ENCODE results near the gene C1orf141.
"Not testable (repeated sequence)": the region's sequence is repeated elsewhere in the genome, so short reads cannot be mapped to it uniquely, and the experiment has no call there.

Gene C1orf141

DNA sequence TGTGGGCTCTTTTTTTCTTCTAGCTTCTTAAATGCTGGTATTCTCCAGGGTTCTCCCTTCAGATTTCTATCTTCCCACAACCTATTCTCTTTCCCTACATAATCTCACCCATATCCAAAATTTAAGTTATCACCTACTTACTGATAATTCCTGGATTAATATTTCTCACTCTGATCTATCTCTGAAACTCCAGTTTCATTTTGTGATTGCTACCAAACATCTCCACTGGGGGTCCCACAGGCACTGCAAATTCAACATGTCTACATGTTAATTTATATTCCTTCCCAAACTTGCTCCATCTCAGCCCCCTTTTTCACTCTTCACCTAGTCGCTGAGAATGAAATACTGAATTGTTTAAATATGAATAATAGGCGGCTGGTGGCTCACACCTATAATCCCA lies 9.9 kb upstream of the C1orf141 start:
- Histone ChIP-seq H3K36me3 (ENCODE audit: insufficient read depth, low read length) (no peaks in the 10 kb centered on the region), H3K4me2 (ENCODE audit: low read length) (no peak overlapping the region), H3K4me1 (ENCODE audit: insufficient read depth, low read length, severe bottlenecking) (peaks cover 12% of the 10 kb centered on the region), H2AFZ (ENCODE audit: low read length) (no peak overlapping the region), H3K79me2 (ENCODE audit: insufficient read depth, low read length) (no peaks in the 10 kb centered on the region), H3K9ac (ENCODE audit: low read length) (no peak overlapping the region), H3K9me2 (ENCODE audit: low read depth, low read length) (no peaks in the 10 kb centered on the region), H3F3A (ENCODE audit: insufficient read depth, low read length) (no peaks in the 10 kb centered on the region; the same call in 1 of the 2 replicates), H3K4me3 (ENCODE audit: low read depth, low read length, poor library complexity, severe bottlenecking) (no peak overlapping the region), H3K27me3 (ENCODE audit: insufficient read depth, low read length) (no peaks in the 10 kb centered on the region), H3K9me3 (ENCODE audit: low read length) (no peaks in the 10 kb centered on the region), H4K20me1 (ENCODE audit: insufficient read depth, low read length) (no peaks in the 10 kb centered on the region), H3K27ac (ENCODE audit: low read depth, low read length, poor library complexity, severe bottlenecking) (no peak overlapping the region)
- TF ChIP-seq, protein P1, sequence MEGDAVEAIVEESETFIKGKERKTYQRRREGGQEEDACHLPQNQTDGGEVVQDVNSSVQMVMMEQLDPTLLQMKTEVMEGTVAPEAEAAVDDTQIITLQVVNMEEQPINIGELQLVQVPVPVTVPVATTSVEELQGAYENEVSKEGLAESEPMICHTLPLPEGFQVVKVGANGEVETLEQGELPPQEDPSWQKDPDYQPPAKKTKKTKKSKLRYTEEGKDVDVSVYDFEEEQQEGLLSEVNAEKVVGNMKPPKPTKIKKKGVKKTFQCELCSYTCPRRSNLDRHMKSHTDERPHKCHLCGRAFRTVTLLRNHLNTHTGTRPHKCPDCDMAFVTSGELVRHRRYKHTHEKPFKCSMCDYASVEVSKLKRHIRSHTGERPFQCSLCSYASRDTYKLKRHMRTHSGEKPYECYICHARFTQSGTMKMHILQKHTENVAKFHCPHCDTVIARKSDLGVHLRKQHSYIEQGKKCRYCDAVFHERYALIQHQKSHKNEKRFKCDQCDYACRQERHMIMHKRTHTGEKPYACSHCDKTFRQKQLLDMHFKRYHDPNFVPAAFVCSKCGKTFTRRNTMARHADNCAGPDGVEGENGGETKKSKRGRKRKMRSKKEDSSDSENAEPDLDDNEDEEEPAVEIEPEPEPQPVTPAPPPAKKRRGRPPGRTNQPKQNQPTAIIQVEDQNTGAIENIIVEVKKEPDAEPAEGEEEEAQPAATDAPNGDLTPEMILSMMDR (IDR thresholded peaks at IDR 0.05; ENCODE audit: low read length): peak; percentile 58
- no peak for TF ChIP-seq EZH2 (IDR thresholded peaks at IDR 0.05; ENCODE audit: borderline replicate concordance, low read length)

DNA sequence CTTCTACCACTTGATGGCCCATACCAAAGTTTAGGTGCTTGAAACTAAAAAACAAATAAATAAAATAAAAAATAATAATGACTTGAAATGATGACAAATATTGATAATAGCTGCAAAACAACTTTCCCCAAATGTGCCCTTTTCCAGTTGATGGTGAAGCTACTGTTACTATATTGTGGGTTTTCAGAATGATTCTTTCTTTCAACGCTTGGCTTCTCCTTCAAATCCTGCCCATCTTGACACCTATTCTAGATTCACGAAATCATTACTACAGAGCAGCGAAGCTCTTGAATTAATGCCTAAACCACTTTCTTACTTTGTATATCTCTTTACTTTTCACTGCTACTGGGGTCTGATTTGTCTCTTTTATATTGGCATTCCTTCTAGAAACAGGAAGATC lies 9.2 kb upstream of the C1orf141 start:
- Histone ChIP-seq H3F3A (ENCODE audit: insufficient read depth, low read length) (no peaks in the 10 kb centered on the region; the same call in 1 of the 2 replicates), H3K9me3 (ENCODE audit: low read length) (no peaks in the 10 kb centered on the region), H3K27ac (ENCODE audit: low read depth, low read length, poor library complexity, severe bottlenecking) (no peak overlapping the region), H3K4me2 (ENCODE audit: low read length) (no peak overlapping the region), H3K9ac (ENCODE audit: low read length) (no peak overlapping the region), H3K4me1 (ENCODE audit: insufficient read depth, low read length, severe bottlenecking) (peaks cover 5% of the 10 kb centered on the region), H3K9me2 (ENCODE audit: low read depth, low read length) (no peaks in the 10 kb centered on the region), H2AFZ (ENCODE audit: low read length) (no peak overlapping the region), H4K20me1 (ENCODE audit: insufficient read depth, low read length) (no peaks in the 10 kb centered on the region), H3K27me3 (ENCODE audit: insufficient read depth, low read length) (no peaks in the 10 kb centered on the region), H3K79me2 (ENCODE audit: insufficient read depth, low read length) (no peaks in the 10 kb centered on the region), H3K4me3 (ENCODE audit: low read depth, low read length, poor library complexity, severe bottlenecking) (no peak overlapping the region), H3K36me3 (ENCODE audit: insufficient read depth, low read length) (no peaks in the 10 kb centered on the region)
- no peak for TF ChIP-seq EZH2 (IDR thresholded peaks at IDR 0.05; ENCODE audit: borderline replicate concordance, low read length)
- TF ChIP-seq, protein P1 (IDR thresholded peaks at IDR 0.05; ENCODE audit: low read length): no peak

DNA sequence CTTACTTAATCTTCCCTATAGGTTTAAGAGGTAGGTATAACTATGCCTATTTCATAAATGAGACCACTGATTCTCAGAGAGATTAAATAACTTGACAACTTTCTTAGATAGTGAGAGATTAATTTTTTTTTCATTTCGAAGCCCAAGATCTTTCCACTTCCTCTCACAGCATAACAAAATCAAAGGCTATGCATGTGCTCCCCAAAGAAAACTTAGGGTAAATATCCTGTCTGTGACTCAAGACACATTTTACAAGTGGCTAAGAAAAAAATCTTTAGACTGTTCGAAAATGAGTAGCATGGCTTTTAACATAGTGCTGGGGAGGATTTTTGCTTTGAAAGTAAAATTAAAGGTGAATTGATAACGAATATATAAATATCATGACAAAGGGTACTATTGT lies 8.2 kb upstream of the C1orf141 start:
- TF ChIP-seq, protein P1 (IDR thresholded peaks at IDR 0.05; ENCODE audit: low read length): no peak
- TF ChIP-seq EZH2 (IDR thresholded peaks at IDR 0.05; ENCODE audit: borderline replicate concordance, low read length): no peak
- Histone ChIP-seq H2AFZ (ENCODE audit: low read length) (no peak overlapping the region), H4K20me1 (ENCODE audit: insufficient read depth, low read length) (no peaks in the 10 kb centered on the region)

DNA sequence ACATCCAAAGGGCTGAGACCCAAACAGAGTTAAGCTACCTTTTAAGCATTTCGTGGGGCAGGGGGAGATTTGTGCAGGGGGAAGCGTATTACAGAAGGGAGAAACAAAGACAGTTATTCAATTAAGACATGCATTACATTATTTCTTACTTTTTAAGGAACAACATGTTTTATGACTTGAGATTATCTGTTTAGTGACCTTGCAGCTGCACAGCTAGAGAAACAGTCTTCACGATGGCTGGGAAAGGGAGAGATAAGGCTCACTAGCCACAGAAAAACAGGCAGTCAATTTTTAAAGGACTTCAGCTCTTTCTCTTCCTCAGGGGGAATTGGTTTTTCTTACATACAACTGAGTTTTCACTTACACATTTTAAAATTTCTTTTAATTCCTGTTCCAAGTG lies 7.1 kb upstream of the C1orf141 start:
- H3K4me3 ChIP-seq (ENCODE audit: low read depth, low read length, poor library complexity, severe bottlenecking); H3K9me2 ChIP-seq (ENCODE audit: low read depth, low read length); H4K20me1 ChIP-seq (ENCODE audit: insufficient read depth, low read length); H3K79me2 ChIP-seq (ENCODE audit: insufficient read depth, low read length); H3F3A ChIP-seq (ENCODE audit: insufficient read depth, low read length); H3K4me2 ChIP-seq (ENCODE audit: low read length); H3K9ac ChIP-seq (ENCODE audit: low read length); H3K36me3 ChIP-seq (ENCODE audit: insufficient read depth, low read length); H3K27ac ChIP-seq (ENCODE audit: low read depth, low read length, poor library complexity, severe bottlenecking); H2AFZ ChIP-seq (ENCODE audit: low read length); H3K27me3 ChIP-seq (ENCODE audit: insufficient read depth, low read length); H3K9me3 ChIP-seq (ENCODE audit: low read length); H3K4me1 ChIP-seq (ENCODE audit: insufficient read depth, low read length, severe bottlenecking): not testable (repeated sequence)

More for the DNA sequence above, 8.2 kb upstream of the C1orf141 start:
- no peaks in the 10 kb centered on the region for H3K79me2 ChIP-seq (ENCODE audit: insufficient read depth, low read length)
- H3K9me3 ChIP-seq (ENCODE audit: low read length): no peaks in the 10 kb centered on the region
- H3F3A ChIP-seq (ENCODE audit: insufficient read depth, low read length): no peaks in the 10 kb centered on the region; the same call in 1 of the 2 replicates
- H3K27me3 ChIP-seq (ENCODE audit: insufficient read depth, low read length): no peaks in the 10 kb centered on the region
- H3K4me2 ChIP-seq (ENCODE audit: low read length): no peak overlapping the region
- H3K9ac ChIP-seq (ENCODE audit: low read length): no peak overlapping the region
- H3K4me3 ChIP-seq (ENCODE audit: low read depth, low read length, poor library complexity, severe bottlenecking): no peak overlapping the region
- no peak overlapping the region for H3K27ac ChIP-seq (ENCODE audit: low read depth, low read length, poor library complexity, severe bottlenecking)
- H3K9me2 ChIP-seq (ENCODE audit: low read depth, low read length): no peaks in the 10 kb centered on the region
- no peaks in the 10 kb centered on the region for H3K4me1 ChIP-seq (ENCODE audit: insufficient read depth, low read length, severe bottlenecking)
- no peaks in the 10 kb centered on the region for H3K36me3 ChIP-seq (ENCODE audit: insufficient read depth, low read length)
